ENCODE measurements around the gene KRTAP10-11.
"Not testable (repeated sequence)": the region's sequence is repeated elsewhere in the genome, so short reads cannot be mapped to it uniquely, and the experiment has no call there.

The KRTAP10-11 gene

DNA sequence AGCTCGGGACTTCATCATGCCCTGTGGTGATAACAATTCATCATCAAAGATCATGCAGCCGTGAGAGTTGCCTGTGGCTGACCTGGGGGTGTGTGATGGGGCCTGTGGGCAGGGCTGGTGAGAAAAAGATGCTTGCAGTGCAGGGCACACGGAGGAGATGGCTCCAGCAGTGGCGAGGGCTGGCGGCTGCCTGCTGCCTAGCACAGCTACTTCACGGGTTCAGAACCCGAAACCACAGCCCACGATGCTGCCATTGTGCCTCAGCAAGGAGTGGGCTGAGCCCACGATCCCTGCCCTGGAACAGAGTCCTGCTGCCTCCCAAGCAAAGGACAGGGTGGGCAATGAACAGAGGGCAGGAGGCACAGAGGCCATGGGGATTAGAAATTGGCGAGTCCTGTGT lies 20.0 kb upstream of the KRTAP10-11 start:
- H3K4me3 ChIP-seq (ENCODE audit: low read depth, low read length): no peak overlapping the region
- TF ChIP-seq, protein P1, sequence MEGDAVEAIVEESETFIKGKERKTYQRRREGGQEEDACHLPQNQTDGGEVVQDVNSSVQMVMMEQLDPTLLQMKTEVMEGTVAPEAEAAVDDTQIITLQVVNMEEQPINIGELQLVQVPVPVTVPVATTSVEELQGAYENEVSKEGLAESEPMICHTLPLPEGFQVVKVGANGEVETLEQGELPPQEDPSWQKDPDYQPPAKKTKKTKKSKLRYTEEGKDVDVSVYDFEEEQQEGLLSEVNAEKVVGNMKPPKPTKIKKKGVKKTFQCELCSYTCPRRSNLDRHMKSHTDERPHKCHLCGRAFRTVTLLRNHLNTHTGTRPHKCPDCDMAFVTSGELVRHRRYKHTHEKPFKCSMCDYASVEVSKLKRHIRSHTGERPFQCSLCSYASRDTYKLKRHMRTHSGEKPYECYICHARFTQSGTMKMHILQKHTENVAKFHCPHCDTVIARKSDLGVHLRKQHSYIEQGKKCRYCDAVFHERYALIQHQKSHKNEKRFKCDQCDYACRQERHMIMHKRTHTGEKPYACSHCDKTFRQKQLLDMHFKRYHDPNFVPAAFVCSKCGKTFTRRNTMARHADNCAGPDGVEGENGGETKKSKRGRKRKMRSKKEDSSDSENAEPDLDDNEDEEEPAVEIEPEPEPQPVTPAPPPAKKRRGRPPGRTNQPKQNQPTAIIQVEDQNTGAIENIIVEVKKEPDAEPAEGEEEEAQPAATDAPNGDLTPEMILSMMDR (IDR thresholded peaks at IDR 0.05; ENCODE audit: insufficient read depth, low read depth, low read length, missing control alignments): no peak
- no peak for DNase-seq (ENCODE audit: low read depth)

DNA sequence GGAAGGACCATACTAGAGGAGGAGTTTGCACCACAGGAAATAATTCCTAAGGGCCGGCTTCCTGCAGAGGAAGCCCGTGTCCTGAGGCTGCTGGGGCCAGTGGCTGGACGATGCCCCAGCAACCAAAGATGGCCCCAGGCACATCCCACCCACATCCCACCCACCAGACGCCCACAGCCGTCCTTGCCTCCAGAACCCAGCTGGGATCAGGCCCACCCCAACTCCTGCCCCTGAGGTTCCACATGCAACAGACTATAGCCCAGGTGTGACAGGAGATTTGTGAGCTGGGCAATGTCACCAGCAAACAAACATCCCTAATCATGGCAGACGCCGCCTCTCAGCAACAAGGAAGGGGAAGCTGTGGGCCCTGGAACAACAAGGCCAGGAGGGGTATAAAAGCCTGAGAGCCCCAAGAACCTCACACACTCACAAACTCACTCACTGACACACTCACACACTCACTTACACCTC lies 19.5 kb upstream of the KRTAP10-11 start, which contains the start of gene KRTAP10-9:
Gene KRTAP10-9, plus strand, starts transcription at position 421 of the 471 bp plus-strand sequence. CDS start 79 bp downstream, outside the sequence.
- DNase-seq (ENCODE audit: low read depth): no peak
- H3K4me3 ChIP-seq (ENCODE audit: low read depth, low read length): no peak within 1 kb of the TSS
- TF ChIP-seq, protein P1 (IDR thresholded peaks at IDR 0.05; ENCODE audit: insufficient read depth, low read depth, low read length, missing control alignments): no peak

DNA sequence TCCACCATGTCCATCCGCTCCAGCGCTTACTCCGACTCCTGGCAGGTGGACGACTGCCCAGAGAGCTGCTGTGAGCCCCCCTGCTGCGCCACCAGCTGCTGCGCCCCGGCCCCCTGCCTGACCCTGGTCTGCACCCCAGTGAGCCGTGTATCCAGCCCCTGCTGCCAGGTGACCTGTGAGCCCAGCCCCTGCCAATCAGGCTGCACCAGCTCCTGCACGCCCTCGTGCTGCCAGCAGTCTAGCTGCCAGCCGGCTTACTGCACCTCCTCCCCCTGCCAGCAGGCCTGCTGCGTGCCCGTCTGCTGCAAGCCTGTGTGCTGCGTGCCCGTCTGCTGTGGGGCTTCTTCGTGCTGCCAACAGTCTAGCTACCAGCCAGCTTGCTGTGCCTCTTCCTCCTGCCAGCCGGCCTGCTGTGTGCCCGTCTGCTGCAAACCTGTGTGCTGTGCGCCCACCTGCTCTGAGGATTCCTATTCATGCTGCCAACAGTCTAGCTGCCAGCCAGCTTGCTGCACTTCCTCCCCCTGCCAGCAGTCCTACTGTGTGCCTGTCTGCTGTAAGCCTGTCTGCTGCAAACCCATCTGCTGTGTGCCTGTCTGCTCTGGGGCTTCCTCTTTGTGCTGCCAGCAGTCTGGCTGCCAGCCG lies 18.9 kb upstream of the KRTAP10-11 start:
- DNase-seq (ENCODE audit: low read depth); H3K4me3 ChIP-seq (ENCODE audit: low read depth, low read length): not testable (repeated sequence)

DNA sequence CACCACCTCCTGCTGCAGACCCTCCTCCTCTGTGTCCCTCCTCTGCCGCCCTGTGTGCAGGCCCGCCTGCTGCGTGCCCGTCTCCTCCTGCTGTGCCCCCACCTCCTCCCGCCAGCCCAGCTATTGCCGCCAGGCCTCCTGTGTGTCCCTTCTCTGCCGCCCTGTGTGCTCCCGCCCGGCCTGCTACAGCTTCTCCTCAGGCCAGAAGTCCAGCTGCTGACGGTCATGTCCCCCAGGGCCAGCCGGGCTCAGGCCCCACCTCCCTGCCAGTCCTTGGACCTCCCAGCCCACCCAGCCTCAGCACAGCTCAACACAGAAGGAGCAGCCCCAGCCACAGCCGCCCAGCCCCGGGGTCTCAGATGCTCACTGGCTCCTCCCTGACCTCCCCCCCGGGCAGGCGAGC lies 18.4 kb upstream of the KRTAP10-11 start:
- H3K4me3 ChIP-seq (ENCODE audit: low read depth, low read length); DNase-seq (ENCODE audit: low read depth): not testable (repeated sequence)

DNA sequence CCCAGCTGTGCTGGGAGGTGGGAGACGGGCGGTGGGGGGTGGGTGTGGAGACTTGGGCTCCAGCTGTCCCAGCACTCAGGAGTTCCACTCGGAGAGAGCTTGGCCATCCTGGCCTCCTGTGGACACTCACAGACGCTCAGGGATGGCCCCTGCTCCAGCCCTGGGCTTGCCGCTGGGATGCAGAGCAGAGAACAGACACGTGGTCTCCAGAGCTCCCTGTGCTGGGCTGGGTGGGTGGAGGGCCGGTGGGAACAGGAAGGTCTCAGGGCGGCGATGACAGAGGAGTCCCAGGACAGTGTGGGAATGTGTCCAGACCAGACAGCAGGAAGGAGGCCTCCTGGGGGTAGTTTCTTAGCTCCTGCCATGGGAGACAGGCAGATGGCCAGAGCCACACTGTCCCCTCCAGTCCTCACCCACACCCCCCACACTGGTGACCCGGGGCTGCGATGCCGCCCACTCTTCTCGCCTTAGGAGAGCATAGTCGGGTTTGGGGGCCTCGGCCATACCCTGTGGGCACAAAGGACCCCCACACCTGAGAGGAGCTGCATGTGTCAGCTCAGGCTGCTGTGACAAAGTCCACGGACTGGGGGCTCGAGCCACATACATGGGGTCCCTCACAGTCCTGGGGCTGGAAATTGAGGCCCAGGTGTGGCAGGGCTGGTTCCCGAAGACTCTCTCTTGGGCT lies 17.4 kb upstream of the KRTAP10-11 start:
- TF ChIP-seq, protein P1 (IDR thresholded peaks at IDR 0.05; ENCODE audit: insufficient read depth, low read depth, low read length, missing control alignments): no peak
- DNase-seq (ENCODE audit: low read depth): no peak
- H3K4me3 ChIP-seq (ENCODE audit: low read depth, low read length): no peak overlapping the region

DNA sequence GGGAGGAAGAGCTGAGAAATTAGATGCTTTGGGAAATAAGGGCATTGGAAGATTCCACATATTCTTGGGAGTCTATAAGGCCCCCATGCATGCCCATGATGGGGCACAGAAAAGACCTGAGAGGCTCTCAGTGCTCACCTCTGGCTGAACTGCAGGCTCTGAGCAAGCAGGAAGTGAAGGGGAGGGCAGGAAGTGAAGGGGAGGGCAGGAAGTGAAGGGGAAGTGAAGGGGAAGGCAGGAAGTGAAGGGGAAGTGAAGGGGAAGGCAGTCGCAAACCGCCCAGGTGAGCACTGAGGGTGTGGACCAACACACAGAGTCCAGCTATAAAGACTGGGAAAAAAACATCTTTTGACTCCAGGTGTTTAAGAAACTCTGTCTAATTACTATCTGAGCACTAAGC lies 15.8 kb upstream of the KRTAP10-11 start:
- no peak overlapping the region for H3K4me3 ChIP-seq (ENCODE audit: low read depth, low read length)
- TF ChIP-seq, protein P1 (IDR thresholded peaks at IDR 0.05; ENCODE audit: insufficient read depth, low read depth, low read length, missing control alignments): no peak
- no peak for DNase-seq (ENCODE audit: low read depth)

DNA sequence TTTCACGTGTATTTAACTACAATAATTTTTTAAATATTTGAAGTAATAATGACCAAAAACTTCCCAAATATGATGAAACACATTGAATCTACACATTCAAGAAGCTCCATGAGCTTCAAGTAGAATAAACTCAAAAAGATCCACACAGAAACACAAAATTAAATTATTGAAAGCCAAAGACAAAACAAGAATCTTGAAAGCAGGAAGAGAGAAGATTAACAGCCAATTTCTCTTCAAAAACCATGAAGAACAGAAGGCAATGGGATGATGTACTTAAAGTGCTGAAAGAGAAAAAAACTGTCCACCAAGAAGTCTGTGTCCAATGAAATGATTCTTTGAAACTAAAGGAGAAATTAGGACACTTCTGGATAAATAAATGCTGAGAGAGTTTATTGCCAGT lies 14.1 kb upstream of the KRTAP10-11 start:
- H3K4me3 ChIP-seq (ENCODE audit: low read depth, low read length): no peak overlapping the region
- no peak for DNase-seq (ENCODE audit: low read depth)
- TF ChIP-seq, protein P1 (IDR thresholded peaks at IDR 0.05; ENCODE audit: insufficient read depth, low read depth, low read length, missing control alignments): no peak
